GM08714 (cell line): ENCODE measurements around the gene INCENP.

Experiments used
- H3K4me3 ChIP-seq: fragments of 200-500 bp; sonication (Bioruptor generic); 2 replicates; pipeline ENCODE4 v1.5.1; 2014; ENCODE audit warnings: mild to moderate bottlenecking, low read length, inconsistent platforms
- ZNF274 ChIP-seq: IDR thresholded peaks from 2 replicates; pipeline ENCODE4 v1.6.1; 2012; ENCODE audit warnings: mild to moderate bottlenecking, low read depth, low read length

INCENP gene

GRCh38 chr11:62142043-62142375 is 18.2 kb downstream of the INCENP start:
- no peak overlapping the region for H3K4me3 ChIP-seq
- no peak for TF ChIP-seq ZNF274

GRCh38 chr11:62142921-62143320 is 19.1 kb downstream of the INCENP start:
- H3K4me3 ChIP-seq: no peak overlapping the region
- TF ChIP-seq ZNF274: no peak

- H3K4me3 ChIP-seq: no peak overlapping the region
- TF ChIP-seq ZNF274: no peak
Observed at GRCh38 chr11:62143727-62144126, 19.9 kb downstream of the INCENP start.

- TF ChIP-seq ZNF274: no peak
- no peak overlapping the region for H3K4me3 ChIP-seq
Observed at GRCh38 chr11:62144641-62145255, 20.9 kb downstream of the INCENP start.

- no peak overlapping the region for H3K4me3 ChIP-seq
- no peak for TF ChIP-seq ZNF274
Observed at GRCh38 chr11:62145261-62145871, 21.6 kb downstream of the INCENP start.

- H3K4me3 ChIP-seq: no peak overlapping the region
- TF ChIP-seq ZNF274: no peak
Observed at GRCh38 chr11:62146476-62147200, 22.8 kb downstream of the INCENP start.

- TF ChIP-seq ZNF274: no peak
- H3K4me3 ChIP-seq: no peak overlapping the region
Observed at GRCh38 chr11:62147545-62147944, 23.7 kb downstream of the INCENP start.

- no peak overlapping the region for H3K4me3 ChIP-seq
- no peak for TF ChIP-seq ZNF274
Observed at GRCh38 chr11:62148271-62148980, 24.6 kb downstream of the INCENP start.

- no peak overlapping the region for H3K4me3 ChIP-seq
- TF ChIP-seq ZNF274: no peak
Observed at GRCh38 chr11:62149986-62150886, 26.4 kb downstream of the INCENP start.

GRCh38 chr11:62150887-62151736 is 27.3 kb downstream of the INCENP start:
- TF ChIP-seq ZNF274: no peak
- no peak overlapping the region for H3K4me3 ChIP-seq

GRCh38 chr11:62151737-62152102 is 27.9 kb downstream of the INCENP start:
- no peak overlapping the region for H3K4me3 ChIP-seq
- TF ChIP-seq ZNF274: no peak

GRCh38 chr11:62152245-62153086 is 28.7 kb downstream of the INCENP start:
- no peak for TF ChIP-seq ZNF274
- no peak overlapping the region for H3K4me3 ChIP-seq
